Measurements from ENCODE around the gene ILRUN. TPM values are rescaled to one million over a fixed set of nuclear protein-coding genes. Genes with fewer than 3 reads are reported as not detected.
"Not testable (repeated sequence)": the region's sequence is repeated elsewhere in the genome, so short reads cannot be mapped to it uniquely, and the experiment has no call there.

Gene ILRUN
- total RNA-seq: 55.6 to 61.0 TPM (median 59.4 TPM) in 3 replicates

DNA sequence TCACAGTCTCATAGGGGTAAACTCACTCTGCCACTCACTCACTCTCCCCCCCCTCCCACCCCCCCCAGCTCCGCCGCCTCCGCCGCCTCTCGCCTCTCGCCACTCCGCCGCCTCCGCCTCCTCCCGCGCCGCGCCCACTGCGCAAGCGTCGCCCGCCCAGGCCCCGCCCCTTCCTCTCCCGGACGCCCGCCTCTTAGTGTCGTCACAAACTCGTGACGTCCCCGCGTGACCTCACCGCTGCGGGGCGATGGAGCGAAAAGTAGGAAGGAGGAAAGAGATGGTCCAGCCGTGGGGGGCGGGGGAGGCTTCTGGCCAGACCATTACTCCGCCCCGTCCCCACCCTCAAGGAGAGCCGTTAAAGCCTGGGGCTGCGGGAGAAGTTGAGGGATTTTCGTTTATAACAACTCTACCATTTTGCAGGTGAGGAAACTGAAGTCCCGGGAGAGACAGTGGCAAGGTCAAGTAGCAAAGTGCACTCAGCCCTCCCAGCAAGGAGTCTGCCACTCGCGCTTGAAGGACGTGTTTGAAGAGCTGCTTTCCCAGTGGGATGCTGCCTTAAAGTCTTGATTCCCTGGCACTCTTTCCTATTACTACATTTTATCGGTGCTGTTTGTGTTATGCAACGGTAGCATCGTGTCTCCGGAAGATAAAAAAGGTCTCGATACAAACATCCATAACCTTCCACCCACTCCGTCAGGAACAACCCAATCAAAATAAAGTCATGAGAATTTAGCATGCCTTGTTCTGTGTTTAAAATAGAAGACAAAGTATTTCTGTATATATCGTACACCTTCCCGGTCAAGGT is at the start of gene ILRUN:
ILRUN (minus strand) TSS at position 29 of the 805 bp plus-strand sequence. CDS start 164 bp downstream, outside the sequence.
- Mint-ChIP-seq H3K4me3 (peak within 1 kb of the TSS; percentile 95), H3K9me3 (no peaks in the 10 kb centered on the region), H3K27ac (peak within 1 kb of the TSS; percentile 99), H3K27me3 (ENCODE audit: low read depth) (no peaks in the 10 kb centered on the region), H3K36me3 (no peaks in the 10 kb centered on the region), H3K4me1 (peaks cover 33% of the 10 kb centered on the region)
- TF ChIP-seq, protein P1, sequence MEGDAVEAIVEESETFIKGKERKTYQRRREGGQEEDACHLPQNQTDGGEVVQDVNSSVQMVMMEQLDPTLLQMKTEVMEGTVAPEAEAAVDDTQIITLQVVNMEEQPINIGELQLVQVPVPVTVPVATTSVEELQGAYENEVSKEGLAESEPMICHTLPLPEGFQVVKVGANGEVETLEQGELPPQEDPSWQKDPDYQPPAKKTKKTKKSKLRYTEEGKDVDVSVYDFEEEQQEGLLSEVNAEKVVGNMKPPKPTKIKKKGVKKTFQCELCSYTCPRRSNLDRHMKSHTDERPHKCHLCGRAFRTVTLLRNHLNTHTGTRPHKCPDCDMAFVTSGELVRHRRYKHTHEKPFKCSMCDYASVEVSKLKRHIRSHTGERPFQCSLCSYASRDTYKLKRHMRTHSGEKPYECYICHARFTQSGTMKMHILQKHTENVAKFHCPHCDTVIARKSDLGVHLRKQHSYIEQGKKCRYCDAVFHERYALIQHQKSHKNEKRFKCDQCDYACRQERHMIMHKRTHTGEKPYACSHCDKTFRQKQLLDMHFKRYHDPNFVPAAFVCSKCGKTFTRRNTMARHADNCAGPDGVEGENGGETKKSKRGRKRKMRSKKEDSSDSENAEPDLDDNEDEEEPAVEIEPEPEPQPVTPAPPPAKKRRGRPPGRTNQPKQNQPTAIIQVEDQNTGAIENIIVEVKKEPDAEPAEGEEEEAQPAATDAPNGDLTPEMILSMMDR (IDR thresholded peaks at IDR 0.05; ENCODE audit: unreplicated experiment): no peak
- peak; percentile 96 for DNase-seq (ENCODE audit: low spot score in 2 of 2, unreplicated experiment in 2 of 2)

- DNase-seq (ENCODE audit: low spot score in 2 of 2, unreplicated experiment in 2 of 2): no peak
- Mint-ChIP-seq H3K4me3 (no peak overlapping the region), H3K9me3 (no peaks in the 10 kb centered on the region), H3K27ac (peak overlapping the region; percentile 76), H3K36me3 (no peaks in the 10 kb centered on the region), H3K4me1 (peaks cover 15% of the 10 kb centered on the region), H3K27me3 (ENCODE audit: low read depth) (no peaks in the 10 kb centered on the region)
- TF ChIP-seq, protein P1 (IDR thresholded peaks at IDR 0.05; ENCODE audit: unreplicated experiment): no peak
Observed at GRCh38 chr6:34745277-34746103, 48.9 kb upstream of the ILRUN start.

- not testable (repeated sequence) for H3K27me3 Mint-ChIP-seq (ENCODE audit: low read depth); H3K27ac Mint-ChIP-seq; H3K4me3 Mint-ChIP-seq; H3K36me3 Mint-ChIP-seq; DNase-seq (ENCODE audit: low spot score in 2 of 2, unreplicated experiment in 2 of 2); H3K9me3 Mint-ChIP-seq
- peaks cover 15% of the 10 kb centered on the region for H3K4me1 Mint-ChIP-seq
Observed at GRCh38 chr6:34744294-34744647, 47.7 kb upstream of the ILRUN start.

GRCh38 chr6:34743625-34744293 is 47.2 kb upstream of the ILRUN start:
- Mint-ChIP-seq H3K4me1 (peaks cover 15% of the 10 kb centered on the region), H3K9me3 (no peaks in the 10 kb centered on the region), H3K36me3 (no peaks in the 10 kb centered on the region), H3K27ac (no peak overlapping the region), H3K27me3 (ENCODE audit: low read depth) (no peaks in the 10 kb centered on the region), H3K4me3 (no peak overlapping the region)
- no peak for DNase-seq (ENCODE audit: low spot score in 2 of 2, unreplicated experiment in 2 of 2)
- TF ChIP-seq, protein P1 (IDR thresholded peaks at IDR 0.05; ENCODE audit: unreplicated experiment): no peak

GRCh38 chr6:34742094-34742493 is 45.5 kb upstream of the ILRUN start:
- TF ChIP-seq, protein P1 (IDR thresholded peaks at IDR 0.05; ENCODE audit: unreplicated experiment): no peak
- Mint-ChIP-seq H3K4me1 (peaks cover 15% of the 10 kb centered on the region), H3K4me3 (no peak overlapping the region), H3K36me3 (no peaks in the 10 kb centered on the region), H3K27me3 (ENCODE audit: low read depth) (no peaks in the 10 kb centered on the region), H3K27ac (no peak overlapping the region), H3K9me3 (no peaks in the 10 kb centered on the region)
- no peak for DNase-seq (ENCODE audit: low spot score in 2 of 2, unreplicated experiment in 2 of 2)
